IPS-NIHi7 (cell line): ENCODE data around the gene CBLL2.
"Not testable (repeated sequence)": the region's sequence is repeated elsewhere in the genome, so short reads cannot be mapped to it uniquely, and the experiment has no call there.

Source experiments
- DNase-seq: peaks from one replicate; pipeline ENCODE4 v3.0.0; 2012; ENCODE audit warnings: mixed read lengths; ENCODE audit errors: extremely low spot score

CBLL2 gene, protein sequence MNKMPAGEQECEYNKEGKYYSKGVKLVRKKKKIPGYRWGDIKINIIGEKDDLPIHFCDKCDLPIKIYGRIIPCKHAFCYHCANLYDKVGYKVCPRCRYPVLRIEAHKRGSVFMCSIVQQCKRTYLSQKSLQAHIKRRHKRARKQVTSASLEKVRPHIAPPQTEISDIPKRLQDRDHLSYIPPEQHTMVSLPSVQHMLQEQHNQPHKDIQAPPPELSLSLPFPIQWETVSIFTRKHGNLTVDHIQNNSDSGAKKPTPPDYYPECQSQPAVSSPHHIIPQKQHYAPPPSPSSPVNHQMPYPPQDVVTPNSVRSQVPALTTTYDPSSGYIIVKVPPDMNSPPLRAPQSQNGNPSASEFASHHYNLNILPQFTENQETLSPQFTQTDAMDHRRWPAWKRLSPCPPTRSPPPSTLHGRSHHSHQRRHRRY

DNA sequence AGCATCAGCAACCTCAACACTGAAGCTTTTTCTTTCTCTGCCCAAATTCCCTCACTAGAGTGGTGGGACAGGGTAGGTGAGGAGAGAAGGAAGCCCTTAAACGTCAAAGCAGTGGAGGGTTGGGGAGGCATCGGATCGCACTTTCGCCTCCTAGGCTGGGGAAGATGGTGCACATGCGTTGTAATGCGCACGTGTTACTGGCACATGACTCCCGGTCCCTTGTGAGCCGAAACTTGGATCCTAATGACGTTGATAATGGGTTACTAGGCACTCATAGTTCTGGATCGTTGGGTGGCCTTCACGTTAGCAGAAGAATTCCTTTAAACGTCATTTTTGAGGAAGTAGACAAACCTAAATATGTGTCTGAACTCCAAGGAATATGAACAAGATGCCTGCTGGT is at the start of gene CBLL2:
TSS of gene CBLL2 (plus strand) at position 301 of the 400 bp plus-strand sequence. CDS start at position 380, 79 bp downstream.
- DNase-seq, result no peak

DNA sequence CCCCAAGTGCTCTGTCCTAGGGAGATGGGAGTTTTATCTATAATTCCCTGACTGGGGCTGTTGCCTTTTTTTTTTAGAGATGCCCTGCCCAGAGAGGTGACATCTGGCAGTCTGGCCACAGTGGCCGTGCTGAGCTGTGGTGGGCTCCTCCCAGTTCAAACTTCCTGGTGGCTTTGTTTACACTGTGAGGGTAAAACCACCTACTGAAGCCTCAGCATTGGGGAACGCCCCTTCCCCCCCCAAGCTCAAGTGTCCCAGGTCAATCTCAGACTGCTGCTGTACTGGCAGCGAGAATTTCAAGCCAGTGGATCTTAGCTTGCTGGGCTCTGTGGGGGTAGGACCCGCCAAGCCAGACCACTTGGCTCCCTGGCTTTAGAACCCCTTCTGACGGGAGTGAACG is 38.3 kb upstream of the CBLL2 start:
- no peak for DNase-seq

DNA sequence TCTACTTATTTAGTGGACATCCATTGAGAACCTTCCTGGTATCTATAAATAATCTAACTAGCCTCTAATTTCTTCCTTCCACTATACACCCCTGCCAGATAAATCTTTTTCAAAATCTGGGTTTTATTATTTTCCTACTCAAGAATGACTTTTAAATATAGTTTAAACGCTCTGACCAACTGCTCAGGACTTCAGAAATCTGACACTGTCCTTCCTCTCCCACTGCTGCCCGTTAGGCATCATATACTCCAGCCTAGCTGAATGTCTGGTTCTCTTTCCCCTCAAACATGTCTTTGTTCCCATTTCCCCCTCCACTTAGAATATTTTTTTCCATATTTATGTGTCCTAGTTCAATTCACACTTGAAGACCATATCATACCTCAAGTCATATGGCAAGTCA is 35.2 kb upstream of the CBLL2 start:
- no peak for DNase-seq

DNA sequence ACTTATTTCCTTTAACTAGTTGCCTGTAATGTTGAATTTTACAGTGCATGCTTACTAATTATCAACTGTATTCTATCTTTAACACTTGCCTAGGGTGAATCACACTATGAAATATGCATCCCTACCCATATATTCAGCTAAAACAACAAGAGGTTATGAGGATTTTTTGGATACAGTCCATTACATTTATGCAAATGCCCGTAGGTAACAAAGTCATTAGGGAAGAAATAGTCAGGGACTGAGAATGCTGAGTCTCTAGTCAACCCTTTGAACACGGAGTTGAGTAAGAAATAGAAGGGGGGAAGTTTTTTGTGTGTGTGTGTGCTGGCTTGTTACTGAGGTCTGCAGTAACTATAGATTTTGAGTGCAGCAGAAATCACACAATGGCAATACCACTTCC is 26.1 kb upstream of the CBLL2 start:
- DNase-seq, result no peak

DNA sequence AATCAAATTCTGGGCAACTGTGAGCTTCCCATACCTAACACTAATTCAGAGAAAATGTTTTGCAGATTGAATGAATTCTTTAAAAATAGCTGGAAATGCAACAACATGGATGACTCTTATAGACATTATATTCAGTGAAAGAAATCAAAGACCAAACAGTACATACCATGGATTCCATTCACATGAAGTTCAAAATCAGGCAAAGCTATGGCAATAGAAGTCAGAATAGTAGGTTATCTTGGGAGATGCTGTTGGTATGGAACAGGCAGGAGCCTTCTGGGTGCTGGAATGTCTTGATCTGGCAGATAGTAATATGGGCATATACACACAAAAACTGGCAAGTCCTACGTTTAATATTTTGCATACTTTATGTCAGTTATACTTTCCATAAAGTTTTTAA is 25.5 kb upstream of the CBLL2 start:
- no peak for DNase-seq

DNA sequence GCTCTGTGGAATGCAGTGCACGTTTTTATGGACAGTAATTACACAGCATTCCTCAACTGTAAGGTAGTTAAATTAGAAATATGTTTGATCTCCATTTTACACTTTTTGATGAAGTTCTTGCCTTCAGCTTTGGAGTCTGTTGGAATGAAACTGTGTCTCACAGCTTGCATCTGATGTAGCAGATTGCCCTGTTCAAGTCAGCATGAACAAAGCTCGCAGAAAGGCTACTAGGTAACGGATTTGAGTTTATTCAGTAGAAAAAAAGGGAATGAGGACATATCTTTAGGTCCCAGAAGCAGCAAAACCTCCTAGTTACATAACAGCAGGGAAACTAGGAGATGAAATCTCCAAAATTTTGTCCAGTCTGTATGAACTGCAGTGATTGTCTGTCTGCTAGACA is 24.3 kb upstream of the CBLL2 start:
- DNase-seq, result no peak

- no peak for DNase-seq
These were observed 23.3 kb upstream of the CBLL2 start for GRCh38 chrX:22249371-22249770.

DNA sequence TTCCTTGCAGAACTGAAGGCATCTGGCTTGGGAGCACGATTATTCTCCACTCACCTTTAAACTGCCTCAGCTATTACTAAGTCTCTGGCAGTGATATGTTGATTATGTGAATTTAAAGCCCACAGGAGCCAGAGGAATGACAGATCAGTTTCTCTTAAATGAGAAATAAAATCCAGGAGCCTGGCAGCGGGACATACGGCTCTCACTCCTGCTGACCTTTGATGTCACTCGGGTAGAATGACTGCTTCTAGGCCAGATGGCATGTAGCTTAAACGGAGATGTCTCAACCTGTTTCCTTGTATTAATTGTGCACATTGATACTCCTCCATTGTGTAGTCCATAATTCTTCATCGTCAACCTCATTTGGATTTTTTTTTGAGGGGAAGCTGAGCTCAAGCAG is 4.0 kb upstream of the CBLL2 start:
- DNase-seq, result no peak

- no peak for DNase-seq
These were observed 1.1 kb downstream of the CBLL2 start for GRCh38 chrX:22273714-22274317.

DNA sequence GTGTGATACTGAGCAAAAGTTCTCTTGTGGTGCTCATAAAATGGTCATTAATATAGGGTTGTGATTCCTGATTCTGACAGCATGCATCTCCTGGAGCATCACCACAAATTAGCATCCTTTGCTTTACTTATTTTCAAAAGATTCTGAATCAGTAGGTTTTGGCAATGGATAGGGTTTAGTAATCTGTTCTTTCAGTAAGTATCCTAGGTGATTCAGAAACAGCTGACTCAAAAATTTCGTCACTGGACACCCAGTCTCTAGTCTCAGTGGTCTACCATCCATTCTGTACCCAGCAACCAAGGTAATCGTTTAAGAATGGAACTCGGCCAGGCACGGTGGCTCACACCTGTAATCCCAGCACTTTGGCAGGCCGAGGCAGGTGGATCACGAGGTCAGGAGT is 4.1 kb downstream of the CBLL2 start:
- DNase-seq, result no peak

- DNase-seq, result peak; percentile 81
These were observed 5.7 kb downstream of the CBLL2 start for GRCh38 chrX:22278375-22278774.

DNA sequence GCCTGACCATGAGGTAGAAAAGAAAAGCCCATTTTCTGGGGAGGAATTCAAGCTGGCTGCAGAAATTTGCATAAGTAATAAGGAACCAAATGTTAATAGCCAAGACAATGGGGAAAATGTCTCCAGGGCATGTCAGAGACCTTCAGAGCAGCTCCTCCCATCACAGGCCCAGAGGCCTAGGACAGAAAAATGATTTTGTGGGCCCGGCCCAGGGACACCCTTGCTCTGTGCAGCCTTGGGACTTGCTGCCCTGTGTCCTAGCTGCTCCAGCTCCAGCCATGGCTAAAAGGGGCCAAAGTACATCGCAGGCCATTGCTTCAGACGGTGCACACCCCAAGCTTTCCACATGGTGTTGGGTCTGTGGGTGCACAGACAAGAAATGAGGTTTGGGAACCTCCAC is 16.5 kb downstream of the CBLL2 start:
- not testable (repeated sequence) for DNase-seq

DNA sequence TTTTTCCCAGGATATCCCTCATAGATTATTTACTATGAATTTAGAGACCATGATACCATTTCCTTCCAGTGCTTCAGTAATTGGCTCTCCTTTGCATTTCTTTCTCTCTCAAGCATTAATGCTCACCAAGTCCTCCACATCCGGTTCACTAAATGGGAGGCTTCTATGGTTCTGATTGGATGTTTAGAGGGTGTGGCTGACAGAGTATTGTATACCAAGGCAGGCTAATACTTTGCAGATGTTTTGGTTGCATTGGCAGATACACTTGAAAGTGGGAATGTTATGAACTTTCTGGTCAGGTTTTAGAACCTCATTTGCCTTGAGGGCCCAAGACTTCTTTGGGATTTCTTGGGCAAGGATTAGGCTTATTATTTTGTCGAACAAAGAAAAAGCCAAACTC is 24.2 kb downstream of the CBLL2 start:
- DNase-seq, result no peak

DNA sequence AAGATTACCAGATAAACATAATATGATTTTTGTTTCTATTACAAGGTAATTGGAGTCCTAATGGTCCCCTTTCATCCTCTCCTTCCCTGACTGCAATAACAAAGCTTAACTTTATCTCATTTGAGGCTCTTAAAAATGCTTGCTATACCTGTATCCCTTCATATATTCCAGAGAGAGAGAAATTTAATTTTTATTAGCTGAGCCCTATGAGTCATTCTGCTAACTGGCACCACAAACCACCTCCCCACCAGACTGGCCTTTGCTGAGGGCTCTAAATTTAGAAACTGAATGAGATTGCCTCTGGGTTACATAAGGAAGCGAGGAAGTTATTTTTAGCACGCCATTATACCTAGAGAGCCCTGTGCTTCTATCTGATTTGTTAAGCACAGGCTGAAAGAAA is 27.4 kb downstream of the CBLL2 start:
- DNase-seq, result peak; percentile 20

- no peak for DNase-seq
These were observed 38.1 kb downstream of the CBLL2 start for GRCh38 chrX:22310779-22311178.

- DNase-seq, result peak; percentile 17
These were observed 41.1 kb downstream of the CBLL2 start for GRCh38 chrX:22313766-22314165.

DNA sequence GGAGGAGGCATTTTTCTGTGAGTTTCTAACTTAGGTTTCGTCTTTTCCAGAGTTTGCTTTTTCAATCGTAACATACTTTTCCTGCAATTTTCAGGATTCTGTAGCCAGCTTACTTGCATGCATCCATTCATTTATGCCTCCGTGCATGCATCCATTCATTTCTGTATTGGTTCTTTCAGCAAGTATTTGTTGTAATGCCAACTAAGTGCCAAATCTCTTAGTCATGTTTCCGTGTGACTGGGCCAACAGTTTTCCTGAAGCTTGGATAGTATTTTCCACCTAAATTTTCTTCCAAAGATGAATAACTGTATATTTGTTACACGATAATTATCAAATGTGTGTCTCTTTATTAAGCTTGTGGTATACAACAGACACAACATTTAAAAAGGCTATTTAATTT is 41.5 kb downstream of the CBLL2 start:
- no peak for DNase-seq

DNA sequence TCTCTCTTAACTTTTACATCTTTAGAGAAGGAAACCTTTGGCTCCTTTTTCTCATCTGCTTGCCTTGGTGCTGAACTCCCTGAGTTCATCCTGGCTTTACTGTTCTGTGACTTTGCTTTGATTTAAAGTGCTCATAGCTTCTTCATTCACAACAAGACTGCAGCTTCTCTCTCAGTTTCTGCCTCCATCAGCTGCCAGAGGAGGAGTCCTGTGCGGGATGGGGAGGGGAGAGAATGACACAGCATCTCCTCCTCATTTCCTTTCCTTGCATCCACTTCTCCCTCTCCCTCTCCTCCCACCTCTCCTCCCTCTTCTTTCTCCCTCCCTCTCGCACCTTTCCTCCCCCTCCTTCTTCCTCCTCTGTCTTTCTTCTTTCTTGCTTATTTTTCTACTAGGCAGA is 42.0 kb downstream of the CBLL2 start:
- peak; percentile 59 for DNase-seq

DNA sequence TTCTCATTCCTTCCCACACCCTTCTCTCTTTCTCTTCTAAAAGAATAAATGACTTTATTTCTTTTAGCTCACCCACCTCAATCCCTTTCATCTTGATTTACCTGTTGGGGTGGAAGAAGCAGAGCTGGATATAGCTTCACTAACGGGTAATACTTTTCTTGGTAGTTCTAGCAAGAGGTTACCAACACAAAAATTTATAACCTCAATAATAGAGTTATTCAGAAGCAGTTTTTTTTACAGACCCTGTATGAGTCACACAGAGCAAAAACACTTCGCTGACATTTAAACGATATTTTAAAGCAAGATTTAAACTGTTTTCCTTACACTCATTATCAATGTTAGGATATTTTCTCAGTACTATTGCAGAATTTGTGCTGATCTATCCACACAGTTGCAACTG is 42.4 kb downstream of the CBLL2 start:
- DNase-seq, result no peak

- DNase-seq, result peak; percentile 20
These were observed 47.6 kb downstream of the CBLL2 start for GRCh38 chrX:22320236-22320873.

DNA sequence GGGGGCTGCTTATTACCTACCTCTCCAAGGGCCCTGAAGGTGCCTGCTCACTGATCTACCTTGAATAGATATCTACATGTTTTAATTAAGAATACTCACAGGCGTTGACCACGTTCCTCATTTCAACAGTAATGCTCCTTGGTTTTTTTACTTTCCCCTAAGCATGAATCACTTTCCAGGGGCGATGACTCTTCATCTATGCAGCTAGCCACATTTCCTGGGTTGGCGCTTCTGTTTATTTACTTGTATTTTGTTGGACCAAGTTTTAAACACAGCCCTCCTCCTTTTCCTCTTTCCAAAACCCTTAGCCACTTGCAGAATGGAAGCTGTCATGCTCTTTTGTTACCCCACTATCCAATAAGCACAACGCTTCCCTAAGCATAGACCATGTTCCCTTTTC is 50.8 kb downstream of the CBLL2 start:
- DNase-seq, result no peak
